Liver (tissue), 3 donors: ENCODE measurements around the gene HSH2D.

Experiments used
- FOXA2 ChIP-seq: IDR thresholded peaks from 2 replicates; pipeline ENCODE4 v1.6.1; 2016; ENCODE audit warnings: antibody characterized with exemption
- JUND ChIP-seq, 2 donors: IDR thresholded peaks; 2 replicates each; pipeline ENCODE4 v1.6.1; 2016; ENCODE audit warnings: antibody characterized with exemption in 2 of 2
- RAD21 ChIP-seq, 2 donors: IDR thresholded peaks; 2 replicates each; pipeline ENCODE4 v1.6.1; 2016; ENCODE audit warnings: antibody characterized with exemption in 2 of 2, mild to moderate bottlenecking in 2 of 2
- SP1 ChIP-seq: IDR thresholded peaks from 2 replicates; pipeline ENCODE4 v1.6.1; 2018; ENCODE audit warnings: antibody characterized with exemption, mild to moderate bottlenecking
- TAF1 ChIP-seq: conservative IDR thresholded peaks from 2 replicates; pipeline ENCODE4 v1.6.1; 2016; ENCODE audit warnings: antibody characterized with exemption, mild to moderate bottlenecking
- YY1 ChIP-seq: IDR thresholded peaks from 2 replicates; pipeline ENCODE4 v1.6.1; 2016; ENCODE audit warnings: antibody characterized with exemption, mild to moderate bottlenecking
- TF ChIP-seq, protein P1 (sequence below): fragments of 150-350 bp; IDR thresholded peaks from 2 replicates; pipeline ENCODE4 v1.5.1; 2017; ENCODE audit warnings: improper control_type of control experiment, low read depth, low read length; ENCODE audit not compliant: missing input control
- TF ChIP-seq, protein P2 (sequence below): IDR thresholded peaks from 2 replicates; pipeline ENCODE4 v1.6.1; 2016; ENCODE audit warnings: antibody characterized with exemption
- TF ChIP-seq, protein P3 (sequence below): IDR thresholded peaks from 2 replicates; pipeline ENCODE4 v1.6.1; 2016; ENCODE audit warnings: antibody characterized with exemption, mild to moderate bottlenecking
- TF ChIP-seq, protein P4 (sequence below): IDR thresholded peaks from 2 replicates; pipeline ENCODE4 v1.6.1; 2016; ENCODE audit warnings: antibody characterized with exemption
- TF ChIP-seq, protein P5 (sequence below): IDR thresholded peaks from 2 replicates; pipeline ENCODE4 v1.6.1; 2016; ENCODE audit warnings: antibody characterized with exemption
- donor health status: healthy.
- donor health status: healthy.

DNA sequence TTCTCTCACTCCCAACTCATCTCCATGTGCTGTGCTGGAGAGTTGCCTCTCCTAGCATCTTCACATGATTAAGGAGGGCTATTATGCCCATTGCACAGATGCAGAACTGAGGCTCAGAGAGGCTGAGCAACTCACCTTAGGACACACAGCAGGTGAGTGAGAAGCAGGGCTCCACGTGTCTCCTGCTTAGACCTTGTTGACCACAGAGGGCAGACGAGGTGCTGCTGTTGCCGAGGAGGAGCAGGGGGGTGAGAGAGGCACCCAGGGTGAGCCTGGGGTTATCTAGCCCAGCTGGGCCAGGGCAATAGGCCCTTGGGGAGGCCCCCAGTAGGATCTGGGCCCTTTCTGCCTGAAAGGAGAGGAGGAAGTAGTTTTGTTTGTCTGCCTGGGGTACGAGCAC lies 2.4 kb upstream of the HSH2D start:
- TF ChIP-seq, protein P1, sequence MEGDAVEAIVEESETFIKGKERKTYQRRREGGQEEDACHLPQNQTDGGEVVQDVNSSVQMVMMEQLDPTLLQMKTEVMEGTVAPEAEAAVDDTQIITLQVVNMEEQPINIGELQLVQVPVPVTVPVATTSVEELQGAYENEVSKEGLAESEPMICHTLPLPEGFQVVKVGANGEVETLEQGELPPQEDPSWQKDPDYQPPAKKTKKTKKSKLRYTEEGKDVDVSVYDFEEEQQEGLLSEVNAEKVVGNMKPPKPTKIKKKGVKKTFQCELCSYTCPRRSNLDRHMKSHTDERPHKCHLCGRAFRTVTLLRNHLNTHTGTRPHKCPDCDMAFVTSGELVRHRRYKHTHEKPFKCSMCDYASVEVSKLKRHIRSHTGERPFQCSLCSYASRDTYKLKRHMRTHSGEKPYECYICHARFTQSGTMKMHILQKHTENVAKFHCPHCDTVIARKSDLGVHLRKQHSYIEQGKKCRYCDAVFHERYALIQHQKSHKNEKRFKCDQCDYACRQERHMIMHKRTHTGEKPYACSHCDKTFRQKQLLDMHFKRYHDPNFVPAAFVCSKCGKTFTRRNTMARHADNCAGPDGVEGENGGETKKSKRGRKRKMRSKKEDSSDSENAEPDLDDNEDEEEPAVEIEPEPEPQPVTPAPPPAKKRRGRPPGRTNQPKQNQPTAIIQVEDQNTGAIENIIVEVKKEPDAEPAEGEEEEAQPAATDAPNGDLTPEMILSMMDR: no peak
- TF ChIP-seq SP1: no peak
- TF ChIP-seq, protein P2, sequence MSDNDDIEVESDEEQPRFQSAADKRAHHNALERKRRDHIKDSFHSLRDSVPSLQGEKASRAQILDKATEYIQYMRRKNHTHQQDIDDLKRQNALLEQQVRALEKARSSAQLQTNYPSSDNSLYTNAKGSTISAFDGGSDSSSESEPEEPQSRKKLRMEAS: no peak
- TF ChIP-seq JUND (IDR thresholded peaks at IDR 0.05): no peak
- TF ChIP-seq FOXA2: no peak
- TF ChIP-seq RAD21 (IDR thresholded peaks at IDR 0.05): no peak
- TF ChIP-seq YY1: no peak
- TF ChIP-seq, protein P3, sequence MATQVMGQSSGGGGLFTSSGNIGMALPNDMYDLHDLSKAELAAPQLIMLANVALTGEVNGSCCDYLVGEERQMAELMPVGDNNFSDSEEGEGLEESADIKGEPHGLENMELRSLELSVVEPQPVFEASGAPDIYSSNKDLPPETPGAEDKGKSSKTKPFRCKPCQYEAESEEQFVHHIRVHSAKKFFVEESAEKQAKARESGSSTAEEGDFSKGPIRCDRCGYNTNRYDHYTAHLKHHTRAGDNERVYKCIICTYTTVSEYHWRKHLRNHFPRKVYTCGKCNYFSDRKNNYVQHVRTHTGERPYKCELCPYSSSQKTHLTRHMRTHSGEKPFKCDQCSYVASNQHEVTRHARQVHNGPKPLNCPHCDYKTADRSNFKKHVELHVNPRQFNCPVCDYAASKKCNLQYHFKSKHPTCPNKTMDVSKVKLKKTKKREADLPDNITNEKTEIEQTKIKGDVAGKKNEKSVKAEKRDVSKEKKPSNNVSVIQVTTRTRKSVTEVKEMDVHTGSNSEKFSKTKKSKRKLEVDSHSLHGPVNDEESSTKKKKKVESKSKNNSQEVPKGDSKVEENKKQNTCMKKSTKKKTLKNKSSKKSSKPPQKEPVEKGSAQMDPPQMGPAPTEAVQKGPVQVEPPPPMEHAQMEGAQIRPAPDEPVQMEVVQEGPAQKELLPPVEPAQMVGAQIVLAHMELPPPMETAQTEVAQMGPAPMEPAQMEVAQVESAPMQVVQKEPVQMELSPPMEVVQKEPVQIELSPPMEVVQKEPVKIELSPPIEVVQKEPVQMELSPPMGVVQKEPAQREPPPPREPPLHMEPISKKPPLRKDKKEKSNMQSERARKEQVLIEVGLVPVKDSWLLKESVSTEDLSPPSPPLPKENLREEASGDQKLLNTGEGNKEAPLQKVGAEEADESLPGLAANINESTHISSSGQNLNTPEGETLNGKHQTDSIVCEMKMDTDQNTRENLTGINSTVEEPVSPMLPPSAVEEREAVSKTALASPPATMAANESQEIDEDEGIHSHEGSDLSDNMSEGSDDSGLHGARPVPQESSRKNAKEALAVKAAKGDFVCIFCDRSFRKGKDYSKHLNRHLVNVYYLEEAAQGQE: no peak
- no peak for TF ChIP-seq TAF1
- TF ChIP-seq, protein P4, sequence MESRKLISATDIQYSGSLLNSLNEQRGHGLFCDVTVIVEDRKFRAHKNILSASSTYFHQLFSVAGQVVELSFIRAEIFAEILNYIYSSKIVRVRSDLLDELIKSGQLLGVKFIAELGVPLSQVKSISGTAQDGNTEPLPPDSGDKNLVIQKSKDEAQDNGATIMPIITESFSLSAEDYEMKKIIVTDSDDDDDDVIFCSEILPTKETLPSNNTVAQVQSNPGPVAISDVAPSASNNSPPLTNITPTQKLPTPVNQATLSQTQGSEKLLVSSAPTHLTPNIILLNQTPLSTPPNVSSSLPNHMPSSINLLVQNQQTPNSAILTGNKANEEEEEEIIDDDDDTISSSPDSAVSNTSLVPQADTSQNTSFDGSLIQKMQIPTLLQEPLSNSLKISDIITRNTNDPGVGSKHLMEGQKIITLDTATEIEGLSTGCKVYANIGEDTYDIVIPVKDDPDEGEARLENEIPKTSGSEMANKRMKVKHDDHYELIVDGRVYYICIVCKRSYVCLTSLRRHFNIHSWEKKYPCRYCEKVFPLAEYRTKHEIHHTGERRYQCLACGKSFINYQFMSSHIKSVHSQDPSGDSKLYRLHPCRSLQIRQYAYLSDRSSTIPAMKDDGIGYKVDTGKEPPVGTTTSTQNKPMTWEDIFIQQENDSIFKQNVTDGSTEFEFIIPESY: no peak
- TF ChIP-seq, protein P5, sequence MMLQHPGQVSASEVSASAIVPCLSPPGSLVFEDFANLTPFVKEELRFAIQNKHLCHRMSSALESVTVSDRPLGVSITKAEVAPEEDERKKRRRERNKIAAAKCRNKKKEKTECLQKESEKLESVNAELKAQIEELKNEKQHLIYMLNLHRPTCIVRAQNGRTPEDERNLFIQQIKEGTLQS: no peak
